Nucleus accumbens (tissue), 56 donors: ENCODE data around the gene BICRA.
A peak's percentile ranks its signal among the peaks of the same experiment; 100 is the strongest.
"Not testable (repeated sequence)": the region's sequence is repeated elsewhere in the genome, so short reads cannot be mapped to it uniquely, and the experiment has no call there.

Experiments
- DNase-seq, 56 donors: peaks; one replicate each; lab custom pipeline; 2025; lab: John Stamatoyannopoulos, UW

BICRA gene

DNA sequence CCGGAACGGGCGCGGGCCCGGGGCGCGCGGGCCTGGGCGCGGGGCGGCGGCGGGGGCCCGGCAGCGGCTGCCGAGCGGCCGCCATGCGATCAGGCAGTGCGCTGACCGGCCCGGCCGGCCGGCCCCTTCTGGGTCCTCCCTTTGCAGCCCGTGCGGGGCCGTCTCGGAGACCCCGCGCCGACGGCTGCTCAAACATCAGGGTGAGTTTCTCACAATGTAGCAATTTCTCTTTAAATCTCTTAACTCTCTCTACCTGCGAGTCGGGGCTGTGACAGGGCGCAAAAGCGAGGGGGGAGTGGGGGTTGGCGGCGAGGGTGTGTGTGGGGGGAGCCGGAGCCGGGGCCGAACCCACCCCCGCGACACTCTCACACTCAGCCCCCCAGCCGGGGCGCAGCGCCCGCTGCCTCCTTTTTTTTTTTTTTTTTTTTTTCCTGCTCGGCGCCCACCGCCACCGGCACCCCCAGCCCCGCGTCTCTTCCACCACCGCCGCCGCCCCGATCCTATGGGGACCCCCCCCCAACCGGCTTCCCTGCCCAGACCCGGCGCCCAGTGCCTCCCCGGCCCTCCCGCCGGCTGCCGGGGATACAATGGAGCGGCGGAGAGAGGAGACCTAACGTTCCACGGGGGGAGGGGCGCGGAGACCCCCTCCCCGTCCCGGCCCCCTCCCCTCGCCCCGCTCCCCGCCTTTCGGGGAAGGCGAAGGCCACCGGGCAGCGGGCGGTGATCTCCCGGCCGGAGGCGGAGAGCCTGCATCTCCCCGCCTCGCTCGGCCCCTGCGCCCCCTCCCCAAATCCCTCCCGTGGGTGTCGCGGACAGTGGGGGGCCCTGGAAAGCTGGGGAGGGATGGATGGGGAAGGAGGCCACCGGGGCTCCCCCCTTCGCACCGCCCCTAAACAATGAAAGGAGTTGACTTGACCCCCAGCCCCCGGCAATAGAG, at the start of gene BICRA:
Gene BICRA, plus strand, starts transcription at position 166 of the 937 bp plus-strand sequence. CDS start 64,441 bp downstream, outside the sequence.
- peak in 51 of 56 donors; percentile 20 to 86 (median 71) for DNase-seq

DNA sequence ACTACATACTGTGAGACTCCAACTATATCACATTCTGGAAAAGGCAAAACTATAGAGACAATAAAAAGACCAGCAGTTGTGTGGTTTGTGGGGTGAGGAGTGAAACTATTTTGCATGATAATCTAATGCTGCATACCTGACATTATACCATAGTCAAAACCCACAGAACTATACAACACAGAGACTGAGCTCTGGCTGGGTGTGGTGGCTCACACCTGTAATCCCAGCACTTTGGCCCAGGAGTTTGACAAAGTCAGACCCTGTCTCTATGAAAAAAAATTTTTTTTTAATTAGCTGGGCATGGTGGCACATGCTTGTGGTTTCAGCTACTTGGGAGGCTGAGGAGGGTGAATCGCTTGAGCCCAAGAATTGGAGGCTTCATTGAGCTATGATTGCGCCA, 47.9 kb upstream of the BICRA start:
- no peak for DNase-seq

DNA sequence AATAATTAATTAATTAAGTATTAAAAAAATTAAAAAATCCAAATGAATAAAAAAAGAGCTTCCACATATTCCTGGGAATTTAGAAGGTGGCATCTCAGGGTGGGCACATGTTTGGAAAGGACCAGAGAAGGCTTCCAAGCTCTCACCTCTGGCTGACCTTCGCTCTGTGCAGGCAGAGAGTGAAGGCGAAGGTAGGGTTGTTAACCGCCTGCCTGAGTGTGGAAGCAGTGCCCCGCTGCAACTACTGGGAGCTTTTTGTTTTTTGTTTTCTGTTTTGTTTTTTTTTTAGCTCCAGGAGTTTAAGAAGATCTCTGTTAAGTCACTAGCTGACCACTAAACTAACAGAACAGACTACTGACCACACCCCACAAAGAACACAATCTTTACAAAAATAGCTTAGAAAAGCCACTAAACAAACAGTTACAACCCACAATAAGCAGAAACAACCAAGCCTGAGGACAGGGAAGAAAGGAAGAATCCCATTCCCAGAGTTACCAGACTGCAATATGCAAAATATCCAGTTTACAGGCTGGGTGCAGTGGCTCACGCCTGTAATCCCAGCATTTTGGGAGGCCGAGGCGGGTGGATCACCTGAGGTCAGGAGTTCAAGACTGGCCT, 47.4 kb upstream of the BICRA start:
- no peak for DNase-seq

GRCh38 chr19:47564081-47564480, 44.9 kb upstream of the BICRA start:
- DNase-seq = no peak

GRCh38 chr19:47569331-47569730, 39.6 kb upstream of the BICRA start:
- no peak for DNase-seq

- no peak for DNase-seq
Observed at GRCh38 chr19:47572635-47573034, 36.3 kb upstream of the BICRA start.

- DNase-seq = peak in 51 of 56 donors; percentile 1 to 88 (median 47)
Observed at GRCh38 chr19:47573071-47574026, 35.6 kb upstream of the BICRA start, which contains the start of gene ZNF541. TSS of gene ZNF541 (minus strand) at chr19:47573148. CDS start at chr19:47555856, 17,292 bp downstream.

DNA sequence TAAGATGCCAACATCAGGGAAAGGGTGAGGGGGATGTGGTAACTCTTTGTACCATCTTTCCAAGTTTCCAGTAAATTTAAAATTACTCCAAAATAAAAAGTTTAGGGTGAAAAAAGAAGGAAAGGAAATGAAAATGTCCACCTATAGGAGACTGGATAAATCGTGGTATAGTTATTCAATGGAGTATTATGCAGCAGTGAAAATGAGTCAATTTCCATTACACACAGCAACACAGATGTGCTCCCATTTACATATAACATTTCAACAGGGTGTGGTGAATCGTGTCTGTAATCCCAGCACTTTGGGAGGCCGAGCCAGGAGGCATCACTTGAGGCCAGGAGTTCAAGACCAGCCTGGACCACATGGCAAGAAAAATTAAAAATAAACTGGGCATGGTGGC, 28.5 kb upstream of the BICRA start:
- no peak for DNase-seq

DNA sequence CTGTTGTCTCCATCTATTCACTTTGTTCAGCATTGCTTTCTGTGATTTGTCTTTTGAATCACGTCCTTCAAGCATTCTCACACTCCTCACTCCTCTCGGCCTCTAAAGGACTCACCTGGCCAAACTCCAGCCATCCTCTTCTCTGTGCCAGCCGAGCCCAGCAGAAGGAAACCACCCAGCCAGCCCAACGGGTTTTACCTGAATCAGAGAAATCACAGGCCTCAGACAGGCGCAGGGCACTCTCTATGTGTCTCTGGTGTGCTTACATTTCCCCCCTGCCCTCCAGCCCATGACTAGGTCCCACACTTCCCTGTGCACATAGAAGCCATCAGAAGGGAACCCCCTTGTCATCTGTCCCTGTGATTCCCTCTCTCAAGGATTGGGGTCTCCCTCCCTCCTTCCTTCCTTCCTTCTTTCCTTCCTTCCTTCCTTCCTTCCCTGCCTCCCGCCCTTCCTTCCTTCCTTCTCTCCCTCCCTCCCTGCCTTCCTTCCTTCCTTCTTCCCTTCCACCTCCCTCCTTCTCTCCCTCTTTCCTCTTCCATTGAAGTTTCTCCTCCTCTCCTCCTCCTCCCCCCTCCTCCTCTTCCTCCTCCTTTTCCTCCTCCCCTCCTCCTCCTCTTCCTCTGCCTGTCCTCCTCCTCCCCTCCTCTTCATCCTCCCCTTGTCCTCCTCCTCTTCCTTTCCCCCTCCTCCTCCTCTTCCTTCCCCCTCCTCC, 27.2 kb upstream of the BICRA start:
- no peak for DNase-seq

GRCh38 chr19:47582320-47582909, 26.5 kb upstream of the BICRA start:
- DNase-seq = no peak

- DNase-seq = not testable (repeated sequence)
Observed at GRCh38 chr19:47583161-47583560, 25.8 kb upstream of the BICRA start.

- DNase-seq = no peak
Observed at GRCh38 chr19:47587295-47587694, 21.6 kb upstream of the BICRA start.

DNA sequence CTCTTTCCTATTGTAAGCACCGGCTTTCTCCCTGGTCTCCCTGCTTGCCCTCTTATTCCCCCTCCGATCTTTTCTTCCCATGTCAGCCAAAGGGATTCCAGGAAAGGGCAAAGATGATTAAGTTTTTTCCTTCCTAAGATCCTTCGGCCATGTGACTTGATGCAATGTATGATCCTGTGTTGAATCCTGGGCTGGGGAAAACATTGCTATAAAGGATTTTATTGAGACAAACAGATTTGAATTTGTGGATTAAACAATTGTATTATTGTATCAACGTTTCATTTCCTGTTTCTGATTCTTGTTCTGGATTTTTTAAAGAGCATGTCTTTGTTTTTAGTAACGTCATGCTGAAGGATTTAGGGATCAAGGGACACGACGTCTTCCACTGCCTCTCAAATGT, 19.1 kb upstream of the BICRA start:
- DNase-seq = no peak

DNA sequence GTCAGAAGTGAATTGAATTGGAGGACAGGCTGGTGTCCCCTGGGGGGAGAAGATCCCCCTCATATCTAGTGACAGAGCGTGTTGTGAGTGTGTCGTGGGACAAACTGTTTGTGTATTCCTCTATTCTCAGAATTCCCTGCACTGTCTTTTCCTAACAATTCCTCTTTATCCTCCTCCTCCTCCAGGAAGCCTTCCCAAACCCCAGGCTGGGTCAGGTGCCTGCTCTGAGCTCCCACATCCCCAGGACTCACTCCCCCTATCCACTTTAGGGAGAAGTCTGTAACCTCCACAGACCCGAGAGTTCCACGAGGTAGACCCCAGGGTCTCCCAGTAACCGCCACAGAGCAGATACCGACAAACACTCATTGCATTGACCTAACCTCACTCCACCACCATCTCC, 15.1 kb upstream of the BICRA start:
- no peak for DNase-seq

GRCh38 chr19:47595944-47596343, 13.0 kb upstream of the BICRA start:
- no peak for DNase-seq

DNA sequence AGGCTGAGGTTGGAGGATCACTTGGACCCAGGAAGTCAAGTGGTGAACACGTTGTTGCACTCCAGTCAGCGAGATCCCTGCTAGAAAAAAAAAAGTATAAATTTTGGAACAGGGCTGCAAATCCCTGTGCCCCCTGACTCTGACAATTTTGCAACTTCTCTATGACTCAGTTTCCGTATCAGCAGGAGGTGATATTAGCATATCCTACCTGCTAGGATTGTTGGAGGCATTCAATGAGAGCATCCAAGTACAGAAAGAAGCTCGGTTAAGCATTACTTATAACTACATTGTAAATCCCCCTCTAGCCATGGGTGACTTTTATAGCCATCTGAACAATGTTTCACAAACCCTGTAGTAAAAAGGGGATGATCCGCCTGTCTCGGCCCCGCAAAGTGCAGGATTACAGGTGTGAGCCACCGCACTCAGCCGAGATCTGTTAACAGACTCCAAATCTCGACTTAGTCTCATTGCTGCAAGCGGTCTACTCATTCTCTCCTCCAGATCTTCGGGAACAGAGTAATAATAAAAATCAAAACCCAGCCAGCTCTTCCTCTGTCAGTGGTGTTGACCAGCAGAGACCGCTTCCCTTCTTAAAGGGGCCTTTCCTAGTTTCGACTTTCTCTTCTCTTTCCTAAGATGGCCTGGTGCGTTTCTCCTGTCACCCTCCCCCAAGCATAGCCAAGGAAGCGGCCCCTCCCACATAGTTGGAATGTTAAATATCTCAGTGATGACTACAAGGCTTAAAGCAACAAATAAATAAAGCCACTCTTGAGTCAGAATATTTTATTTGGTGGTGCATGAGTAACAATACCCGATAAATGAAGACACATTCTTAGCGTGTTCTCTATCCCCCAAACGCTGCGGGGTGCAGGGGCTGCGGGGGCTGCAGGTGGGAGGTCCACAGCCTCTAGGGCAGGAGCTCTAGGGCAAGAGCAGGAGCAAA, 10.3 kb upstream of the BICRA start:
- no peak for DNase-seq

DNA sequence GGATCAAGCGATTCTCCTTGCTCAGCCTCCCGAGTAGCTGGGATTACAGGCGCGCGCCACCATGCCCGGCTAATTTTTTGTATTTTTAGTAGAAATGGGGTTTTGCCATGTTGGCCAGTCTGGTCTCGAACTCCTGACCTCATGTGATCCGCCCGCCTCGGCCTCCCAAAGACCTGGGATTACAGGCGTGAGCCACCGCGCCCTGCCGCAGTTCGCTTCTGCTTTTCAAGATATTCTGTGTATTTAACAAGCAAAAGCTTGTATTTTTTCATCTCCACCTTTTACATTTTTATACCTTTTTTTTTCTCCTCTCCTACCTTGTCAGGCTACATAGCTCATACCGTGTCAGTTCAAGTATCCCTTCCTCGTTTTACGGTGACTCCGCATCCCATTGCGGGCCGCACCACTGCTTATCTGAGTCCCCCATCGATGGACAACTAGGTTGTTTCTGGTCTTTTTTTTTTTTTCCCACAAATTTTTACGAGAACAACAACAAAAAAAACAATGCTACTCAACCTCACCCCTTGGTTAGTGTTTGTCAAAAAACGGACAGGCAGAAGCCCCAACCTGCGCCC, 9.2 kb upstream of the BICRA start:
- DNase-seq = not testable (repeated sequence)
